Activated naive CD4-positive, alpha-beta T cell treated with Interleukin-2 at 50 U/mL for 16 hours (primary cell): Measurements from ENCODE around the gene GLT6D1.

Source experiments
- DNase-seq: peaks from one replicate; pipeline ENCODE4 v3.0.0-alpha.2; 2020

Gene GLT6D1

DNA sequence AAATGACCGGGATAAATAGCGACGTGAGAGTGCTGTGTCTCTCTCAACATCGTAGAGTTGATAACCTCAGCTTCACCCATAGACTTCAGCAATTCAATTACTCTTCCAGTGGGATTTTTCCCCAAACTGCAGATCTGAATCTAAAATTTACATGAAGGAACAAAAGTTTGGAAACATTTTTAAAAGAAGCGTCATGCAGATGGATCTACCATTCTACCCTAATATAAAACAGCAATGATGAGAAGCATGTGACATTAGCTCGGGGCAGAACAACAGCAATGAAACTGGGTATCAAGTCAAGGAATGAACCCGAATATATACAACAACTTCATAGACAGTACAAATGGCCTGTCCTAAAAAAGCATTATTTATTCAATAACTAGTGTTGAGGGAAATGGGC is 18.8 kb downstream of the GLT6D1 start:
- no peak for DNase-seq

- DNase-seq: no peak
These were observed 19.8 kb downstream of the GLT6D1 start for GRCh38 chr9:135619599-135619886.

DNA sequence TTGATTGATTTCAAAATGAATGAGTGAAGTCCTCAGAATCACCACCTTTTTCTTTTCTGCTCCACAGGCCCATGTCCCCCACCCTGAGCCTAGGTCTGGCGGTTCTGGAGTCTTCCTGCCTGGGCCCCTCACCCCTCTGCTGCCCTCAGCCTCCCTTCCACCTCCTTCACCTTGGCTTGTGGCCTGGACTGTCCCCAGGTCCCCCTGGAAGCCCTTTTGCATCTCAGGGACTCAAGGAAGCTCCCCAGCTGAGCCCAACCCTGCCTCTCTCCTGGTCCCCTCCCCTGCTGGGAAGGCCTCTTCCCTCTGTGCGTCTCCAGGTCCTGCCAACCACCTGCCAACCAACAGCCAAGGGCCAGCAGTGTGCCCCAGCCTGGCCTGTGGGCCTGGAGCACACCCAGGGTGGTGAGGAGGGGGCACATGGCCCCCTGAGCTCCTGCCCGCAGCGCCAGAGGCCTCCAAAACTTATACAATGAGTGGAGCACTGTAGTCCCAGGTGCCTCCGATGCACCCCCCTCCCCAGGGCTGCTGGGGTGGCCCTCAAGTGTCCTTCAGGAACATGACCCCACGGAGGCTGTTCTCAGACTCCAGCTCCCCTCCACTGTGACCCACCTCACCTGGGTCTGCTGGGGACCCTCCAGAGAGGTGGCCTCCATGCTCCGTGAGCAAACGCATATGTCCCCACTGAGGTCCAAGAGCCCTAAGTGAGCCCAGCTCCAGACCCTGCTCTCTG is 20.3 kb downstream of the GLT6D1 start:
- no peak for DNase-seq

DNA sequence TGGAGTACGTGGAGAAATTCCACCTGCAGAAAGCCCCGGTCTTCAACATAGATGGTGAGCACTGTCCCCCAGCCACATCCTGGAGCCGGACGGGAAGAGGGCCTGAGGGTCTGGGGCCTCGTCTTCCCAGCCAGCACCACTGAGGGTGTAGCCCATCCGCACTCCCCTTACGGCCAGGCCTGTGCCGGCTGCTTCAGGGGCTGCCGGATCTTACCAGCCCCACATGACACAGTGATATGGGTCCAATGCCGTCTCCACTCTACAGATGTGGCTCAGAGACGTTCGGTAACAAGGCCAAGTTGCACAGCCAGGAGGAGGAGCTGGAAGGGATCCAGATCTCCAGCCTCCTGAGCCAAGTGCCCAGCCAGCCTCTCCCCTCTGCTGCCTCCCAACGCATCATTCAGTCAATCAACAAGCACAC is 21.3 kb downstream of the GLT6D1 start:
- no peak for DNase-seq

DNA sequence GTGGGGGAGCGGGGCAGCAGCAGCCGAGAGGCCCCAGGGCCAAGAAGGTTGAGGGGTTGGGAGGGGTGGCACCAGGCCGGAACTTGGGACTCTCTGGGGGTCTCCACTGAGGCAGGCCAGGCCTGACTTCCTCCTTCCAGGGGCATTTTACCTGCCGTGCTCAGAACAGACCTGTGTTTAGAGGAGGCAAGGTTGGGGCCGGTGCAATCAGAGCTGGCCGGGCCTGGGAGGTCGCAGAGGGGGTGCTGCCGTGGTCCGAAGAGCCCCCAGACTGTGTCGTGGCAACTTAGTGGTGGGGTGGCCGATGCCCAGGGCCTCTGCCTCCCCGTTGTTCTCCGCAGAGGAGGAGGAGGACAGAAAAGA is 21.8 kb downstream of the GLT6D1 start:
- no peak for DNase-seq

GRCh38 chr9:135616619-135617537 is 22.5 kb downstream of the GLT6D1 start:
- no peak for DNase-seq

GRCh38 chr9:135615666-135616618 is 23.4 kb downstream of the GLT6D1 start:
- no peak for DNase-seq

GRCh38 chr9:135614821-135615665 is 24.3 kb downstream of the GLT6D1 start:
- no peak for DNase-seq

GRCh38 chr9:135613946-135614805 is 25.2 kb downstream of the GLT6D1 start:
- no peak for DNase-seq

DNA sequence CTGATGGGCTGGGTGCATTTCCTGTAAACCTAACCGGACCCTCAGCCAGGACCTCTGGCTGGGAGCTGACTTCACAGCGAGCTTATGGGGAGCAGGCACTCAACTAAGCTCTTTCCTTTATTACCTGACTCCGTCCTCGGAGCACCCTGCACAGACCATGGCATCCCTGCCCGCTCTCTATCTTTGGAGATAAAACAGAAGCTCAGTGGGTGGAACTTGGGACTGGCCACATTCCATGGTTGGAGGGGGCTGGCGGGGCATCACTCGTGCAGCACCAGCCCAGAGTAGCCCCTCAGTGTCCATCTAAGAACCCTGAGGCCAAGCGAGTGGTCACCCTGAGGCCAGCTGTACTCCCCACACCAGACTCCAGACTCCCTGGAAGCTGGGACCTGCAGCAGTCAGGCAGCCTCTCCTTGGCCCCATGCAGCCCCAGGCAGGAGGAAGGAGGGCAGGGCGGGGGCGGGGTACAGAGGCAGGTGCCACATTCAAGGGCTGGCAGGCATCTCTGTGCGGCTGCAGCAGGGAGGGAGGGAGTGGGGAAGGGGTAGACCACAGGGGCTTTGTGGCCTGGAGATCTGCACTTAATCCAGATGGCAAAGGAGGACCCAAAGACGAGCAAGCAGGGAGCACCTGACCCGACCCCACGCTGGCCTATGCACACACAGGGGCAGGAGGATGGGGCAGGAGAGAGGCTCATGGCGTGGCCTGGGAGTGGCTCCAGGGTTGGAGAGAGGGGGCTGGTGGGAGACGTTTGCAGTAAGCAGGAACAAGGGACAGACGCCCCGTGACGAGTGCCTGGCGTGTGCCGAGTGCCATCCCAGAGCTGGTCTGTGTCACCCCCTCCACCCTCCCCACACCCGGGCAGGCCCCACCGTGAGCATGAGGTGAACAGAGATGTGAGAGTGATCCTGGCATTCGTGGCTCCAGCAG is 26.1 kb downstream of the GLT6D1 start:
- DNase-seq: no peak

DNA sequence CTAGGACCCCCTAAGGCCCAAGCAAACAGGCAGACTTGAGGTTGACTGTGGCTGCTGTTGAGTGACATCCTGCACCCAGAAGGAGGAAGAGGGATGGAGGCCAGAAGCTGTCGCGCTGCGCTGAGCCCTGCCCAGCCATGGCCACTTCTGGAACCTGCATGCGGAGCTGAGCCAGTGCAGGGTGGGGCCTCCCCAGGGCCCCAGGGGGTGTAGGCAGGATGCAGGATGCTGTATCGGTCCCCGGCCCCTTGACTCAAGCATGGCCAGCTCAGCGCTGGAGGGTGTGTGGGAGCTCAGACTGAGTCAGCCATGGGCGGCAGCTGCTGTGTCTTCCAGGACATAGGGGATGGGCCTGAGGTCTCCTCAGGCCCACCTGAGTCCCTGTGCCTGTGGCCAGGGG is 26.9 kb downstream of the GLT6D1 start:
- no peak for DNase-seq

GRCh38 chr9:135611875-135612209 is 27.5 kb downstream of the GLT6D1 start:
- no peak for DNase-seq

- DNase-seq: no peak
These were observed 28.0 kb downstream of the GLT6D1 start for GRCh38 chr9:135611142-135611874.

- DNase-seq: no peak
These were observed 28.8 kb downstream of the GLT6D1 start for GRCh38 chr9:135610290-135611141.

GRCh38 chr9:135609366-135609955 is 29.9 kb downstream of the GLT6D1 start:
- DNase-seq: no peak

DNA sequence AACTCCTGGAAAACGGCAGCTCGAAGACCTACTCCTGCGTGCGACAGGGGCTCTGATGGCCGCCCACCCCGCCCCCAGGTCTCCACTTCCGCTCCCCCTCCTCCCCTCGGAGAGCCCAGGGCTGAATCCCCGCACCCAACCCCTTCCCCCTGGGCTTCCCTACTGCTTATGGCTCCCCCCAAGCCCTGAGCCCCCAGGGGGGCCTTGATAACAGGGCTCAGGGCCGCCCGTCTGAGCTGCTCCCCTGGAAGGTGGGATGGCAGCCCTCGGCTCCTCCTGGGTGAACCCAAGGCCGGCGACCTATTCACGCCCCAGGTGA is 30.4 kb downstream of the GLT6D1 start:
- no peak for DNase-seq

GRCh38 chr9:135608294-135608998 is 30.9 kb downstream of the GLT6D1 start:
- DNase-seq: no peak
